Mesendoderm (in vitro differentiated cells): ENCODE measurements around the gene PTPRG.

Source experiments
- DNase-seq: peaks from one replicate; pipeline ENCODE4 v3.0.0; 2013
- H2AK5ac ChIP-seq: 2 replicates; pipeline ENCODE4 v1.6.1; 2013; ENCODE audit warnings: low read length, inconsistent platforms
- H2BK120ac ChIP-seq: 2 replicates; pipeline ENCODE4 v1.6.1; 2013; ENCODE audit warnings: low read depth, mild to moderate bottlenecking, low read length, moderate library complexity, mixed read lengths
- H2BK15ac ChIP-seq: replicated peaks from 2 replicates; pipeline ENCODE4 v1.6.1; 2013; ENCODE audit warnings: low read depth, mild to moderate bottlenecking, moderate library complexity
- H2BK5ac ChIP-seq: 2 replicates; pipeline ENCODE4 v1.6.1; 2013; ENCODE audit warnings: low read length, inconsistent platforms
- H3K18ac ChIP-seq: 2 replicates; pipeline ENCODE4 v1.6.1; 2013; ENCODE audit warnings: mild to moderate bottlenecking, low read length, mixed read lengths
- H3K23ac ChIP-seq: one replicate; pipeline ENCODE4 v1.6.1; 2013; ENCODE audit warnings: low read length
- H3K27ac ChIP-seq: 2 replicates; pipeline ENCODE4 v1.5.1; 2013; ENCODE audit warnings: low read depth, mild to moderate bottlenecking, inconsistent platforms, low read length, moderate library complexity
- H3K27me3 ChIP-seq: 2 replicates; pipeline ENCODE4 v1.6.1; 2013; ENCODE audit warnings: low read length, control low read depth, mild to moderate bottlenecking, inconsistent platforms; ENCODE audit not compliant: insufficient read depth, poor library complexity
- H3K36me3 ChIP-seq: 2 replicates; pipeline ENCODE4 v1.6.1; 2013; ENCODE audit warnings: low read length, inconsistent platforms; ENCODE audit not compliant: control insufficient read depth, insufficient read depth
- H3K4ac ChIP-seq: one replicate; pipeline ENCODE4 v1.6.1; 2013; ENCODE audit warnings: low read depth, mild to moderate bottlenecking, low read length, moderate library complexity
- H3K4me1 ChIP-seq: 2 replicates; pipeline ENCODE4 v1.6.1; 2013; ENCODE audit warnings: low read depth, low read length, inconsistent platforms; ENCODE audit not compliant: control insufficient read depth
- H3K4me2 ChIP-seq: 2 replicates; pipeline ENCODE4 v1.6.1; 2013; ENCODE audit warnings: low read length
- H3K4me3 ChIP-seq: 2 replicates; pipeline ENCODE4 v1.5.1; 2013; ENCODE audit warnings: mild to moderate bottlenecking, low read length
- H3K56ac ChIP-seq: one replicate; pipeline ENCODE4 v1.6.1; 2013; ENCODE audit warnings: low read length
- H3K79me1 ChIP-seq: 2 replicates; pipeline ENCODE4 v1.6.1; 2013; ENCODE audit warnings: low read length, inconsistent platforms
- H3K79me2 ChIP-seq: 2 replicates; pipeline ENCODE4 v1.6.1; 2013; ENCODE audit warnings: mild to moderate bottlenecking, low read length; ENCODE audit not compliant: control insufficient read depth, insufficient read depth
- H3K9ac ChIP-seq: 2 replicates; pipeline ENCODE4 v1.6.1; 2013; ENCODE audit warnings: low read length, inconsistent platforms
- H4K5ac ChIP-seq: one replicate; pipeline ENCODE4 v1.6.1; 2013; ENCODE audit warnings: low read length
- H4K8ac ChIP-seq: one replicate; pipeline ENCODE4 v1.6.1; 2013; ENCODE audit warnings: low read depth, mild to moderate bottlenecking, control low read depth, low read length, moderate library complexity
- WGBS: extraction: QIAGEN DNeasy Blood & Tissue Kit; methylation state at CpG from one replicate; pipeline ENCODE4 v1.1.7; 2013; ENCODE audit warnings: low lambda C conversion rate, missing lambda C conversion rate; ENCODE audit not compliant: insufficient coverage; ENCODE audit errors: extremely low coverage; 5-methylcytosine and 5-hydroxymethylcytosine counted together

Gene PTPRG

DNA sequence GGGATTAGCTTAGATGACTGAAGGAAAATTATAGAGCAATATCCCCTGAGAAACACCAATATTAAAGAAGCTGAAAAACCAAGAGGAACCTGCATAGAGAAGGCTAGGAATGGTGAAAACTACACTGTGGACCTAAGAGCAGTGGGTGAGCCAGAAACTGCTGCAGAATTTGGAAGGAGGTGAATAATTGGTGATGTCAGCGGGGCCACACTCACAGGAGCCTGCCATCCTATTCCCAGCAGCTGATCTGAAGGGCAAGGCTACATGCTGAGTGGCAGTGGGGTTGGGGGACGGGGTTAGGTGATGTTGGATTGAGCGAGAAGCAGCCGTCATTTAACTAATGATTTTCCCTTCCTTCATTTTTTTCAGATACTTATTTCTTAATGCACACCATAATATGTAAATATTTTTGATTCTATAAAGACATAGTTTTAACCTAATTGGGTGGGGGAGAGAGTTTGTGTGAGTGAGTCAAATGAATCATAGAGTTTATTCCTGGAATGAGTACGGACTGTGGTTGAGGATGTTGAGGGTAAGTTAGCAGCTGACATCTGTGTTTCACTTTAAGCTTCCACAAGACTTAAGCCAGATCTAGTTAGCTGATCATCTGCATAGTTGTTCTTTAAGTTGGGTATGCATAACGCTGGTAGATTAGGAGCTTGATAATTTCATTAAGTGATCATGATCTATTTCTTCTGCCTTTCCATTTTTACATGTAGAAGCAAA is 222.8 kb downstream of the PTPRG start:
- Histone ChIP-seq H3K23ac (no peak overlapping the region), H2BK15ac (no peak overlapping the region), H3K4me3 (no peak overlapping the region), H3K9ac (no peak overlapping the region), H3K36me3 (no peaks in the 10 kb centered on the region), H3K18ac (no peak overlapping the region), H2AK5ac (no peak overlapping the region), H3K79me2 (peaks cover 57% of the 10 kb centered on the region), H2BK5ac (no peak overlapping the region), H3K27ac (no peak overlapping the region), H3K4me1 (peaks cover 6% of the 10 kb centered on the region), H2BK120ac (no peak overlapping the region), H3K4me2 (no peak overlapping the region), H4K5ac (no peak overlapping the region), H3K27me3 (no peaks in the 10 kb centered on the region), H3K56ac (no peak overlapping the region), H3K79me1 (peaks cover 23% of the 10 kb centered on the region), H3K4ac (no peak overlapping the region), H4K8ac (no peak overlapping the region)
- no peak for DNase-seq
- WGBS = no CpG with 5 or more reads among the region's 6 CpGs

DNA sequence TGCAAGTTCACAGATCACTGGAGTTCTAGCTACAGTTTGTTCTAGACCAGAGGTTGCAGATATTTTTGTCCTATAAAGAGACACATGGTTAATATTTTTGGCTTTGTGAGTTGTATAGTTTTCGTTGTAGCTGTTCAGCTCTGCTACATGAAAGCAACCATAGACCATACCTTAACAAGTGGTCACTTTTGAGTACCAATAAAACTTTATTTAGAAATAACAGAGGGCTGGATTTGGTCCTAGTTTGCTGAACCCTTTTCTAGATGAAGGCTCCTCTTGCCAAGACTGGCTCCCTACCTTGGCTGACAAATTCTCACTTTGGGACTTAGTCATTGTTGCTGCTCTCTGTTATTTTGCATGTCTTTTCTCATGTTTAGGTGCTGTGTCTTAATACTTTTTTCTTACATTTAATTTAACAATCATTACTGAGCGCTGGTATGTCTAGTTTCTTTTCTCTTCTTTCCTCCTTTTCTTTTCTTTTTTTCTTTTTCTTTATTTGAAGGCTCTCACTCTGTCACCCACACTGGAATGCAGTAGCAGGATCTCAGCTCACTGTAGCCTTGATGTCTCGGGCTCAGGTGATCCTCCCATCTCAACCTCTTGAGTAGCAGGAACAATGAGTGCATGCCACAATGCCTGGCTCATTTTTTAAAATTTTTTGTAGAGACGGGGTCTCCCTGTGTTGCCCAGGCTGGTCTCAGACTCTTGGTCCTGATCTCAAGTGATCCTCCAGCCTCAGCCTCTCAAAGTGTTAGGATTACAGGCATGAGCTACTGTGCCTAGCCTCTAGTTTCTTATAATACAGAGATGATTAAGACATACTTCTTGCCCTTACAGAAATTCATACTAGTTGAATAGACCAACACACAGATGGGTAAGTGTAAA is 227.5 kb downstream of the PTPRG start:
- H3K4me2 ChIP-seq = no peak overlapping the region
- DNase-seq = peak; percentile 70
- H3K18ac ChIP-seq = no peak overlapping the region
- H2AK5ac ChIP-seq = no peak overlapping the region
- H4K8ac ChIP-seq = no peak overlapping the region
- no peaks in the 10 kb centered on the region for H3K36me3 ChIP-seq
- no peak overlapping the region for H3K4me3 ChIP-seq
- no peak overlapping the region for H3K56ac ChIP-seq
- WGBS = no CpG with 5 or more reads among the region's 4 CpGs
- no peak overlapping the region for H3K27ac ChIP-seq
- no peak overlapping the region for H4K5ac ChIP-seq
- no peak overlapping the region for H2BK120ac ChIP-seq
- H3K79me2 ChIP-seq = peaks cover 58% of the 10 kb centered on the region
- H3K23ac ChIP-seq = no peak overlapping the region
- no peak overlapping the region for H3K4ac ChIP-seq
- H2BK5ac ChIP-seq = no peak overlapping the region
- no peak overlapping the region for H2BK15ac ChIP-seq
- peaks cover 27% of the 10 kb centered on the region for H3K79me1 ChIP-seq
- no peaks in the 10 kb centered on the region for H3K27me3 ChIP-seq
- peaks cover 11% of the 10 kb centered on the region for H3K4me1 ChIP-seq
- H3K9ac ChIP-seq = no peak overlapping the region

DNA sequence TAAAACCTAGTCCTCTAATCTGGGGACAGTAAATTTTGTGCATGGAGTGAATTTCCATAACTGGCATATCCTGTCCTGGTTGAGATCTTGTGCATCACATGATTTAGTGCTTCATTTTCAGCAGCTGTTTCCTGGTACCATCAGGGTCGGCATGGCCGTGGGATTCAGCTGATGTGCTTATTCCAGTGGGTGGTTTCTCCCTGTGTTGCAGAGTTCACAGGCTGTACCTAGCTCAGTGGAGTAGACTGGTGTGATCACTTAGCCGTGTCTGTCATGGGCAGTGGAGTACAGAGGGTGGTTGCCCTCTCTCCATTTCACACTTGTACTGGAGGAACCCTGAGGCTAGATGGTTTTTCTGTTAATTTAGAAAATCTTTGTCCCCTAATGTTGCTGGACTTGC is 228.5 kb downstream of the PTPRG start:
- DNase-seq = no peak
- Histone ChIP-seq H3K23ac (peak overlapping the region; percentile 80), H3K79me2 (peaks cover 57% of the 10 kb centered on the region), H2BK120ac (no peak overlapping the region), H3K18ac (no peak overlapping the region), H3K4me2 (no peak overlapping the region), H4K8ac (no peak overlapping the region), H3K4me3 (no peak overlapping the region), H4K5ac (no peak overlapping the region), H3K79me1 (peaks cover 26% of the 10 kb centered on the region), H2AK5ac (no peak overlapping the region), H3K56ac (no peak overlapping the region), H3K27me3 (no peaks in the 10 kb centered on the region), H3K4ac (no peak overlapping the region), H3K27ac (no peak overlapping the region), H2BK5ac (no peak overlapping the region), H2BK15ac (no peak overlapping the region), H3K36me3 (no peaks in the 10 kb centered on the region), H3K4me1 (peaks cover 11% of the 10 kb centered on the region), H3K9ac (no peak overlapping the region)
- WGBS = no CpG with 5 or more reads among the region's 3 CpGs

DNA sequence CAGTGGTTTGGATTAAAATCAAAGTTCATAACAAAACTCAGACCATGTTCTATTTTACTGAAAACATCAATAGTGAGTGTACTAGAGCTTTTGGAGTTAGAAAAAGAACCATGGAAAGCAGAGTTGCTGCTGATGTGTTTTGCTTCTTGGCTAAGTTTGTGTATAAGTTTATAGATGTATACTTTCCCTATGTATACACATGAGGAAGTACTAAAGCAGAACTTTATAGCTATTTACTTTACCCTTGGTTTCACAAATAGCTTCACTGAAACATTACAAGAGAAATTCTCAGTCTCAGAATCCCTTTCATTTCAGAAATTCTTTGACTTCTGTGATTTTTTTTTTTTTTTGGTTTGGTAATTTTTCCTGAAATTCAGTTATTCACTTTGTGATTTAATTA is 229.0 kb downstream of the PTPRG start:
- Histone ChIP-seq H2BK120ac (no peak overlapping the region), H3K4me3 (no peak overlapping the region), H3K9ac (no peak overlapping the region), H2BK5ac (no peak overlapping the region), H3K4me1 (peaks cover 11% of the 10 kb centered on the region), H3K18ac (no peak overlapping the region), H3K27me3 (no peaks in the 10 kb centered on the region), H4K5ac (no peak overlapping the region), H4K8ac (no peak overlapping the region), H3K23ac (no peak overlapping the region), H2BK15ac (no peak overlapping the region), H3K79me1 (peaks cover 28% of the 10 kb centered on the region), H3K4ac (no peak overlapping the region), H3K27ac (no peak overlapping the region), H3K4me2 (no peak overlapping the region), H3K56ac (no peak overlapping the region), H3K36me3 (no peaks in the 10 kb centered on the region), H2AK5ac (no peak overlapping the region), H3K79me2 (peaks cover 57% of the 10 kb centered on the region)
- DNase-seq = no peak

DNA sequence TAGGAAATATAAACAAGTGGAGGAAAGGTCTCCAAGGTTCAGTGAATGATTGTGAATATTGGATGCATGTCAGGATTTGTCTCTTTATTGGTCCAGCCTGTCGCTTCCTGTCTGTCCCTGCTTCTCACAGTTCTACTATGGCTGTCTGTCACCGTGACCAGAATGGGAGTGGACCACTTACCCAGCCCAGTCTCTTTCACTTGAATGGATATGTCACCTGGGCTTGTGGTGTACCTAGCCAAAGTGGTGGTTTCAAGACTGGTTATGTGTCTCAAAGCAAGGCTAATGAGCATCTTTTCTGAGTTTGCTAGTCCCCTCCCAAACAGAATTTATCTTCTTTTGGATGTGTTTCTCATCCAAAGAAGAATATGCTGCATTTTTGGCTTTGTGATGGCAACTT is 231.7 kb downstream of the PTPRG start:
- H4K8ac ChIP-seq = no peak overlapping the region
- H3K18ac ChIP-seq = no peak overlapping the region
- H3K79me1 ChIP-seq = peaks cover 29% of the 10 kb centered on the region
- H3K23ac ChIP-seq = no peak overlapping the region
- no peak overlapping the region for H2BK120ac ChIP-seq
- H3K56ac ChIP-seq = no peak overlapping the region
- no peak overlapping the region for H3K4me2 ChIP-seq
- no peak overlapping the region for H3K9ac ChIP-seq
- H3K36me3 ChIP-seq = no peaks in the 10 kb centered on the region
- H2AK5ac ChIP-seq = no peak overlapping the region
- no peak for DNase-seq
- H3K79me2 ChIP-seq = peaks cover 56% of the 10 kb centered on the region
- no peak overlapping the region for H2BK15ac ChIP-seq
- H3K4me1 ChIP-seq = peaks cover 22% of the 10 kb centered on the region
- no peak overlapping the region for H3K4me3 ChIP-seq
- H2BK5ac ChIP-seq = no peak overlapping the region
- H4K5ac ChIP-seq = no peak overlapping the region
- no peak overlapping the region for H3K4ac ChIP-seq
- no CpG with 5 or more reads among the region's 2 CpGs for WGBS
- H3K27me3 ChIP-seq = no peaks in the 10 kb centered on the region
- H3K27ac ChIP-seq = no peak overlapping the region
